Umbilical cord (tissue), 2 donors: ENCODE results near the gene MMP2. TPM values are rescaled to one million over a fixed set of nuclear protein-coding genes. Genes with fewer than 3 reads are reported as not detected.

Experiments
- DNase-seq: peaks from one replicate; pipeline ENCODE4 v3.0.0-alpha.2; 2015; ENCODE audit warnings: low spot score
- total RNA-seq: library from RNA; depleted of rRNA; stranded (reverse); fragments of >200 nt; gene quantifications from one replicate; pipeline ENCODE4 v1.2.3, GENCODE V29; 2014; ENCODE audit warnings: low replicate concordance; ENCODE audit not compliant: insufficient read depth

MMP2 gene
- total RNA-seq, 1 donor from 2014 or later, result 175 TPM

GRCh38 chr16:55469821-55470532, 9.0 kb upstream of the MMP2 start:
- no peak for DNase-seq

GRCh38 chr16:55470533-55471371, 8.2 kb upstream of the MMP2 start:
- DNase-seq, result peak; percentile 50

GRCh38 chr16:55471448-55472097, 7.4 kb upstream of the MMP2 start:
- DNase-seq, result peak; percentile 41

GRCh38 chr16:55473587-55473986, 5.4 kb upstream of the MMP2 start:
- DNase-seq, result no peak

- DNase-seq, result no peak
These were observed 4.2 kb upstream of the MMP2 start for GRCh38 chr16:55474821-55475220.

DNA sequence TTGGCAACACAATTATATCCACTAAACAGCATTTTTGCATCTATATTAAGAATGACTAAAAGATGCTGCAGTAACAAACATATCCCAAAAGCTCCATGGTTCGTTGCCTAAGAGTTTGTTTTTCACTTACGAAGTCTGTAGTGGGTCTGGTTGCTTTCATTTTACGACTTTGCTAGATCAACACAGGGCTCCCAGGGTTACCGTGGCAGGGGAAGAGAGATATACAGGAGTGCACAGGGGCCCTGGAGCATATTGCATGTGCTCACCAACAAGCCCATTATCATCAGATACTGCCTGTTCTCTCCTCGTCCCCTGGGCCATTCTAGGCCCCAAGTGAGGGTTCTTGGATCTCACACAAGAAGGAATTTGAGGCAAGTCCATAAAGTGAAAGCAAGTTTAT, 3.1 kb upstream of the MMP2 start:
- DNase-seq, result peak; percentile 76

DNA sequence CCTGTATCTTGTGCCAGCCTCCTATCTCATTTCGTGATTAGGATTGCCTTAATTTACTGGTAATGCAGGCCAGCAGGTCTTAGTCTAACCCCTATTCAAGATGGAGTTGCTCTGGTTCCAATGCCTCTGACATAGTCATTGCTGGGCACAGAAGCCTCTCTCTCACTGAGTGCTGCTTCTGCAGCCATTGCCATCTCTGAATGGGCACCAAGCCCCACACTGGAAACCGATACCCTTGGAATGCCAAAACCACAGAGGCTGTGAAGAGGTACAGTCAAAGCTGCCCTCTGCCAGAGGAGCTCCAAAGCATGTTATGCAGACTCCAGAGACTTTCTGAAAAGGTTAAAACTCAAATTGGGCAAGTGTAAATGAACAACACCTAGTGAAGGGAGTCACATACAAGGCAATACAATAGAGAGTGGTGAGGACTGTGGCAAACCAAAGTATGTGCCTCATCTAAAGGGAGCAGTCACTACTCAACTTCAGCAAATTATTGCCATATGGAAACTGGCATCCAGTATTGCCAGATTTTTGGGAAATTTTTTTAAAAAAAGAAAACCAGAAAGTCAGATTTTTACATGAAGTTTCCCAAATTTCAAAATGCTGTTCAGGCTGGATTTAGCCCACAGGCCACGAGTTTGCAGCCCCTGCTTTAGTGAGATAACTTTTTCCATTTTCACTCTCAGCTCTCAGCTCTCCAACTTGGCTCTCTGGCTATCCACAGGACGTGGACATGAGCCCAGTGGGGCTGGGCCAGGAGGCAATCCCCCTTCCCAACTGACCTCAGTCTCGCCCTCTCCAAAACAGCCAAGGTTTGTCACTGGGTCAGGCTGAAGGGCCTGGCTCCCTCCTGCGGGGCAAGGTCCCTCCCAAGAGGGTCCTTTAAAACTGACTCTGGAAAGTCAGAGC, 2.1 kb upstream of the MMP2 start:
- DNase-seq, result no peak

DNA sequence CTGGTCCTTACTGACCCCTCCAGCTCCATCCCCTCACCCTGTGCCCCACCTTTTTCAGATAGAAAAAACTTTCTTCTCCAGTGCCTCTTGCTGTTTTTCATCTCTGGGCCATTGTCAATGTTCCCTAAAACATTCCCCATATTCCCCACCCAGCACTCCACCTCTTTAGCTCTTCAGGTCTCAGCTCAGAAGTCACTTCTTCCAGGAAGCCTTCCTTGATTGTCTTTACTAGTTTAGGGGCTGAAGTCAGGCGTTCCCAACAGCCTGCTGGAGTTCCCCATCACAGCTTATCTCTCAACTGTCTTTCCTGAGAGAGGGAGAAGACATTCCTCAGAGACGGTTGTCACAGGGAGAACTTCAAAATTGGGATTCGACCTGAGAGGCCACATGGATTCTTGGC, 1.3 kb upstream of the MMP2 start:
- DNase-seq, result no peak

- peak; percentile 35 for DNase-seq
These were observed 587 bp downstream of the MMP2 start for GRCh38 chr16:55479430-55480140.

DNA sequence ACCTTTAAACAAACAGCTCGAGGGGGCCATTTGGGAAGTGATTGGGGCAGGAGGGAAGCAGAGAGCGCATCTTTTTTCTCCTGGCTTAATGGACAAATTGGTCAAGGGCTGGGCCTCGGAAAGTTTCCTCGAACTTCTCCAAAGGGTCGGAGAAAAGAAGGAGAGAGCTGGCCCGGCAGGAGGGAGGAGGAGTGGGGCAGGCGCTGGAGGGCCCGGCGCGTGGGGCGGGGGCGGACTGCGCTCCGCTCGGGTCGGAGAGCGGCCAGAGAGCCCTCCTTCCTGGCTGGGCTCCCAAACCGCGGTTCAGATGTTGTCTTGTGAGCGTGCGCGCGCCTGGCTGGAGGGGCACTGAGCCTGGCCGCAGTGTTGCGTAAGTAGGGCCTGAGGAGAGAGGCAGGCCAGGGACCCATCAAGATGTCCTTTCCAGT, 1.2 kb downstream of the MMP2 start:
- DNase-seq, result peak; percentile 94

DNA sequence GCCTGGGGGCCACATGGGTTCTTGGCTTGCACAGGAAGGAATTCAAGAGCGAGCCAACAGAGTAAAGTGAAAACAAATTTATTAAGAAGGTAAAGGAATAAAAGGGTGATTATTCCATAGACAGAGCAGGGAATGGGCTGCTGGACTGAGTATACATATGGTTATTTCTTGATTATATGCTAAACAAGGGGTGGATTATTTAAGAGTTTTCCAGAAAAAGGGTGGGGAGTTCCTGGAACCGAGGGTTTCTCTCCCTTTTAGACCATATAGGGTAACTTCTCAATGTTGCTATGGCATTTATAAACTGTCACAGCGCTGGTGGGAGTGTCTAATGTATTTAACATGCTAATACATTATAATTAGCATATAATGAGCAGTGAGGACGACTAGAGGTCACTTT, 2.0 kb downstream of the MMP2 start:
- DNase-seq, result no peak

GRCh38 chr16:55482056-55482455, 3.1 kb downstream of the MMP2 start:
- DNase-seq, result no peak

- no peak for DNase-seq
These were observed 8.2 kb downstream of the MMP2 start for GRCh38 chr16:55487048-55487803.

- no peak for DNase-seq
These were observed 9.3 kb downstream of the MMP2 start for GRCh38 chr16:55488306-55488705.

- DNase-seq, result no peak
These were observed 10.3 kb downstream of the MMP2 start for GRCh38 chr16:55489119-55489955.

GRCh38 chr16:55489956-55490265, 10.9 kb downstream of the MMP2 start:
- DNase-seq, result no peak

- DNase-seq, result no peak
These were observed 11.3 kb downstream of the MMP2 start for GRCh38 chr16:55490301-55490700.

- no peak for DNase-seq
These were observed 12.7 kb downstream of the MMP2 start for GRCh38 chr16:55491691-55492090.

DNA sequence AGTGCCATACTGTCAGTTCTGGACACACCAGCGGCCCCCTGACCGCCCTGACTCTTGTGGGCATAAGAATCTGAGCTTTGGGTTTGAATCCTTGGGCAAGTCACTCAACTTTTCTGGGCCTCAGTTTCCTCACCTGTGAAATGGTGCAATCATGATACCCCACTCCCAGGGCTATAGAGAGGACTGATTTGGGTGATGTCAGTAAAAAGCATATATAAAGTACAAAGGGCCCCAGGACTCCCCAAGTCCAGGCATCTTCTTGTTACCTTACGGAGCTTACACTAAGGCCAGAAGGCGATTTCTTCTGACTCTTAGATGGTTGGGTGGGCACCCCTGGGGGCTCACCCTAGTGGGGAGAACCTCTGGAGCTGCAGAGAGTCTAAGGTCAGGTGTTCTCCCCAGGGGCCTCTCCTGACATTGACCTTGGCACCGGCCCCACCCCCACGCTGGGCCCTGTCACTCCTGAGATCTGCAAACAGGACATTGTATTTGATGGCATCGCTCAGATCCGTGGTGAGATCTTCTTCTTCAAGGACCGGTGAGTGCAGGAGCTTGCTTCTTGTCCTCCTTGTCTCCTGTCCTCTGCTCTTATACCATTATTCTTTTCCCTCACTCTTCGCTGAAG, 13.9 kb downstream of the MMP2 start:
- DNase-seq, result no peak
